ENCODE measurements around the gene LNP1.

The LNP1 gene

DNA sequence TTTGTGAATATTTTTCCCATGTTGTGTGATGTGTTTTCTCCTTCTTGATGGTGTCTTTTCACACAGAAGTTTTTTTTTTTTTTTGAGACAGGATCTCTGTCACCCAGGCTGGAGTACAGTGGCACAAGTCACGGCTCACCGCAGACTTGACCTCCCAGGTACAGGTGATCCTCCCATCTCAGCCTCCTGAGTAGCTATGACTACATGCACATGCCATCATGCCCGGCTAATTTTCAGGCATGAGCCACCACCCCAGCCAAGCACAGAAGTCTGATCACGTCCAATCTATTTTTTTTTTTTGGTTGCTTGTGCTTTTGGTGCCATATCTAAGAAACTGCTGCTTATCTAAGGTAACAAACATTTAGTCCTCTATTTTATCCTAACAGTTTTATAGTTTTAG lies 25.0 kb upstream of the LNP1 start:
- H2AFZ ChIP-seq (ENCODE audit: low read depth, low read length), result no peak overlapping the region
- H3K4me3 ChIP-seq (ENCODE audit: low read depth in 1 of 2, low read length in 2 of 2), result no peak overlapping the region
- H3K9ac ChIP-seq (ENCODE audit: low read depth, low read length), result no peak overlapping the region
- no peaks in the 10 kb centered on the region for H3K9me3 ChIP-seq (ENCODE audit: insufficient read depth, low read length, severe bottlenecking)
- H3K27me3 ChIP-seq (ENCODE audit: insufficient read depth, low read length, poor library complexity), result no peaks in the 10 kb centered on the region
- no peak for DNase-seq
- no peak overlapping the region for H3K4me2 ChIP-seq (ENCODE audit: insufficient read depth, low read length)
- no peak overlapping the region for H3K27ac ChIP-seq (ENCODE audit: low read length)
- H3K79me2 ChIP-seq (ENCODE audit: insufficient read depth, low read length), result no peaks in the 10 kb centered on the region
- TF ChIP-seq CTCF (IDR thresholded peaks at IDR 0.05; ENCODE audit: borderline replicate concordance, extremely low read depth, low read length, poor library complexity, severe bottlenecking), result no peak
- no peak for TF ChIP-seq EZH2 (IDR thresholded peaks at IDR 0.05; ENCODE audit: borderline replicate concordance, low read depth, low read length, severe bottlenecking)
- H3K4me1 ChIP-seq (ENCODE audit: insufficient read depth, low read length), result no peaks in the 10 kb centered on the region
- no peak for ATAC-seq (ENCODE audit: insufficient read depth, low read depth)
- H4K20me1 ChIP-seq (ENCODE audit: insufficient read depth, low read length), result no peaks in the 10 kb centered on the region; the same call in 1 of the 2 replicates
- peaks cover 87% of the 10 kb centered on the region for H3K36me3 ChIP-seq (ENCODE audit: insufficient read depth, low read length)

DNA sequence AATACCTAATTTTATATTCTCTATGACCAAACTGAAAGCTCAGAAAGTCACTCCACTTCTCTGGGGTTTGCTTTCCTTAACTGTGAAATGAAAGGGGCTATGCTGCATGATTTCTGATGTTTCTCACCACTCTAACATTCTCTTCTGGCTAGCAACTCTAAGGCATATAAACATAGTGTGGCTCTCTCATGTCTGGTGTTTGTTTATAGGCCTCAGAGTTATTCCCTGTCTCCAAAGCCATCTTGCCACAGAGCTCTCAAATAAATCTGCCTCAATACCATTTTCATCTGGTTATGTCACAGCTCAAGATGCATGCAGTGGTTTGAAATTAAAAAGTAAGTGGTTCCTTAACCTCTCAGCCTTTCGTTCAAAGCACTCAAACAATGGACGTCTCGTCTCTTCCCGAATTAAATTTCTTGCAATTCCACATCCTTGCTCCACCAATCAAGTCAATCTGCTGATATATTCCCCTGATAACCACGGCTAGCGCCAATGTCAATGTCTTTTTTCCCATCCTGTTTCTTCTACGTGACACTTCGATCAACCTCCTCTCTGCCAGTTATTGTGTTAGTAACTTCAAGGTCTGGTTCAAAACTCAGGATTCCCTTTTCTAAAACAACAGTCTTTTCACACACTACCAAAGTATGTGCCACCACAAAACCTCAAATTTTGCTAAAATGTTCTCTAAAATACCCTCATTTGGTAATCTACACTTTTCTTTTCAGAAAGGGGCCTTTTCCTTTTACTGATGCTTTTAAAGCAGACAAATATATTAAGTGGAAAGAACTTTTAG lies 16.4 kb upstream of the LNP1 start:
- Histone ChIP-seq H4K20me1 (ENCODE audit: insufficient read depth, low read length) (peaks cover 10% of the 10 kb centered on the region; the same call in 1 of the 2 replicates), H3K27me3 (ENCODE audit: insufficient read depth, low read length, poor library complexity) (no peaks in the 10 kb centered on the region), H3K4me2 (ENCODE audit: insufficient read depth, low read length) (no peak overlapping the region), H3K9me3 (ENCODE audit: insufficient read depth, low read length, severe bottlenecking) (peaks cover 10% of the 10 kb centered on the region), H2AFZ (ENCODE audit: low read depth, low read length) (no peak overlapping the region), H3K27ac (ENCODE audit: low read length) (no peak overlapping the region), H3K79me2 (ENCODE audit: insufficient read depth, low read length) (peaks cover 48% of the 10 kb centered on the region), H3K4me1 (ENCODE audit: insufficient read depth, low read length) (no peaks in the 10 kb centered on the region), H3K4me3 (ENCODE audit: low read depth in 1 of 2, low read length in 2 of 2) (no peak overlapping the region), H3K9ac (ENCODE audit: low read depth, low read length) (no peak overlapping the region), H3K36me3 (ENCODE audit: insufficient read depth, low read length) (peaks cover 84% of the 10 kb centered on the region)
- TF ChIP-seq EZH2 (IDR thresholded peaks at IDR 0.05; ENCODE audit: borderline replicate concordance, low read depth, low read length, severe bottlenecking), result no peak
- TF ChIP-seq CTCF (IDR thresholded peaks at IDR 0.05; ENCODE audit: borderline replicate concordance, extremely low read depth, low read length, poor library complexity, severe bottlenecking), result no peak
- DNase-seq, result no peak
- no peak for ATAC-seq (ENCODE audit: insufficient read depth, low read depth)

DNA sequence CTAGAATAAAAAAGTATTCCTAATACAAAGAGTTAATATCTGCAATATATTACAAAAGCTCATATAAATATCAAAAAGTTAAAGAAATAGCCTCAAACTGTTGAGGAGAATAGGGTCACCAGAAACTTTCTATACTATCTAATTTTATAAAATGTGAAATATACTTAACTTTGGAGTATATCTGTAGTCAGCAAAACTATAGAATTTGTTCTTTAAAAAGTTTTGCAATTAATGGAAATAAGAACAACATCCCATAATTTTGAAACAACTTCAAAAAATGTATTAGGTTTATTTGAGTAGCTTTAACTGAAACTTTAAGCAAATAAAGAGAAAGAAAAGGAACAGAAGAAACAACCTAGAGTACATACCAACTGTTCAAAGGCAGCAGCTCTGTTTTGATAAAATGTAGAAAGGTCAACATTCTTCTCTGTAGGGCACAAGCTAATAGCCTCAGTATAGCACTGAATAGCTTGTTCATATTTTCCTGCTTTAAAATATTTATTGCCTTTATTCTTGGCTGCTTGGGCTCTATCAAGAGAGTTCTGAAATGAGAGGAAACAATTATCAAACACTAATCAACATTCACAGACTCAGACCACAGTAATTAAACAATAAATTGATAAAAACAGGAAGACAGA lies 14.8 kb upstream of the LNP1 start:
- H3K9me3 ChIP-seq (ENCODE audit: insufficient read depth, low read length, severe bottlenecking), result peaks cover 16% of the 10 kb centered on the region
- H3K9ac ChIP-seq (ENCODE audit: low read depth, low read length), result no peak overlapping the region
- no peaks in the 10 kb centered on the region for H3K27me3 ChIP-seq (ENCODE audit: insufficient read depth, low read length, poor library complexity)
- H3K36me3 ChIP-seq (ENCODE audit: insufficient read depth, low read length), result peaks cover 79% of the 10 kb centered on the region
- no peak for ATAC-seq (ENCODE audit: insufficient read depth, low read depth)
- H3K4me2 ChIP-seq (ENCODE audit: insufficient read depth, low read length), result no peak overlapping the region
- H3K4me3 ChIP-seq (ENCODE audit: low read depth in 1 of 2, low read length in 2 of 2), result no peak overlapping the region
- peaks cover 10% of the 10 kb centered on the region; the same call in 1 of the 2 replicates for H4K20me1 ChIP-seq (ENCODE audit: insufficient read depth, low read length)
- H3K79me2 ChIP-seq (ENCODE audit: insufficient read depth, low read length), result peaks cover 63% of the 10 kb centered on the region
- H3K27ac ChIP-seq (ENCODE audit: low read length), result no peak overlapping the region
- no peak for DNase-seq
- TF ChIP-seq EZH2 (IDR thresholded peaks at IDR 0.05; ENCODE audit: borderline replicate concordance, low read depth, low read length, severe bottlenecking) (no peak), CTCF (IDR thresholded peaks at IDR 0.05; ENCODE audit: borderline replicate concordance, extremely low read depth, low read length, poor library complexity, severe bottlenecking) (no peak)
- H3K4me1 ChIP-seq (ENCODE audit: insufficient read depth, low read length), result no peaks in the 10 kb centered on the region
- no peak overlapping the region for H2AFZ ChIP-seq (ENCODE audit: low read depth, low read length)
